HG02763 (cell line): ENCODE results near the gene DNAJC30.

ENCODE experiments used
- ATAC-seq: cut with Tn5 transposase; IDR thresholded peaks from one replicate; pipeline ENCODE4 v1.9.1; 2021; ENCODE audit warnings: mild to moderate bottlenecking, moderate library complexity; ENCODE audit not compliant: unreplicated experiment

DNAJC30 gene

GRCh38 chr7:73650524-73650923, 32.7 kb downstream of the DNAJC30 start:
- ATAC-seq, result no peak

- no peak for ATAC-seq
Measured at GRCh38 chr7:73649576-73649975, 33.7 kb downstream of the DNAJC30 start.

GRCh38 chr7:73648593-73649332, 34.5 kb downstream of the DNAJC30 start:
- ATAC-seq, result no peak

- no peak for ATAC-seq
Measured at GRCh38 chr7:73647725-73648592, 35.3 kb downstream of the DNAJC30 start.

DNA sequence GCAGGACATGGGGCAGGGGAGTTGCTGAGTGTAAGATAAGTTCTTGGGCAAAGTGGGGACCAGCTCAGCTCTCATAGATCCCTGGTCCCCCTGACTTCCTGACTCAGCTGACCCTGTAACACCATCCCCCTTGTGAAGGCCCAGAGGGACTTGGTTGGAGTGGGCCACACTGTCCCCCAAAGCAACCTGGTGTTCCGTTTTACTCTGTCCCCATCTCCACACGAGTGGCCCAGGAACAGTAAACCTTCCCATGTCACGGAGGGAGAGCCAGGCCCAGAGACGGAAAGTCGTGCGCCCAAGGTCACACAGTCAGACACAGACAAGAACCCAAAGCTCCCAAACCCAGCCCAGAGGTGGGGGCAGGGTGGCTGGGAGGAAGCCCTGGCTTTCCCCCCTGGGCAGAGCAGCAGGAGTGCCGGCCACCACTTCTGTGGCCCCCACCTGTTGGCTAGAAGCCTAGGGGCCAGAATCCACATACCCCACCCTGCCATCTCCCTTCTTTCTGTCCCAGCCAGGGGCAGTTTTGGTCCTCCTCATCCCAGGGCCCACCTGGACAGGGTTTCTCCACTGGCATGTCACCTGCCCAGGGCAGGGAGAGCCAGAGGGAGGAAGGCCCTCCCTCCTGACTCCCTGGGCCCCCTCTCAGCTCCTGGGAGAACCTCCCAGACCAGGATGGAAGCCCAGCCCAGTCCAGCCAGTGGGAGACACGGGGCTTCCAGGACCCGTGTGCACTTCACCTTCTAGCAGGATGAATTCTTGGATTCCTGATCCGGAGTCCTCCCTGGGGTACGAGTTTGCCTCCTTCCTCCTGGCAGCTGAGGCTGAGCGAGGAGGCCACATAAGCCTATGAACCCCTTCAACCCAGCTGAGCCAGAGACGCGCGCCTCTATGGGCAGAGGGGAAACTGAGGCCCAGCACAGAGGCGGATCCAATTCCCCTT, 36.2 kb downstream of the DNAJC30 start:
- no peak for ATAC-seq

DNA sequence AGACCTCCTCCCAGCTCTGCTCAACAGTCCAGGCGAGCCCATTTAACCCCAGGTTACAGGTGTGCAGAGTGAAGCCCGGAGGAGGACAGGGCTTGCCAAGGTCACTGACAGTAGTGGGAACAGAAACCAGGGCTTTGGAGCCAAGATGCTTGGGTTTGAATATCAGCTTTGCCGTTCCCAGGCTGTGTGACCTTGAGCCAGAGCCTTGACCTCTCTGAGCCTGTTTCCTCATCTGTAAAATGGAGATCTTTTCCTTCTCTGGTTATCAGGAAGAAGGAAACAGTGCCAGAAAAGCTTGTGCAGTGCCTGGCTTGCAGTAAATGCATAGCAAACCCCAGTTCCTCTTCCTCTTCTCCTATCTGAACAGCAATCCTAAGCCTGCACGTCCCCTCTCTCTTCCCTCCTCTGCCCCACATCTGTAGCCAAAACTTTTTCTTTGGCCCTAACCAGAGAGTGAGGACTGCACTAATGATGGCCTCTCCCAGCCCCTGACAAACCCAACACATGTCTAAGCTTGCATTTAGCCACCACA, 37.5 kb downstream of the DNAJC30 start:
- ATAC-seq, result no peak

DNA sequence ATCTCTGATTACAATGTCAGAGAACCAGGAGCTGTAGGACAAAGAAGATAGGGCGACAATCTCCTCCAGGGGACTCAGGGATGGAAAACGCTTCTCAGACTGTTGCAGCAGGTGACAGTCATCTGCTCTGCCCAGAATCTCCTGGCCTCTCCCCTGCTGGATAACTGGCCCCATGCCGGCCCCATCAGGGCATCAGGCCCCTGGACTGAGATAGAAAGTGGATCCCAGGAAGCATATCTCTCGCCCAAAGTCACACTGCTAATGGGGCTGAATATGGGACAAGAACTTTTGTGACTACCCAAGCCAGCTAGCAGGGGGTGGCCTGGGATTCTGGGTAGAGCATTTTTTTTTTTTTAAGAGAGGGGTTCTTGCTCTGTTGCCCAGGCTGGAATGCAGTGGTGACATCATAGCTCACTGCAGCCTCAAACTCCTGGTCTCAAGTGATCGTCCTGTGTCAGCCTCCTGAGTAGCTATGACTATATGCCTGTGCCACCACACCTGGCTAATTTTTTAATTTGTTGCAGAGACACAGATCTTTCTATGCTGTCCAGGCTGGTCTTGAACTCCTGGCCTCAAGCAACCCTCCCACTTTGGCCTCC, 38.5 kb downstream of the DNAJC30 start:
- ATAC-seq, result no peak

GRCh38 chr7:73642834-73643233, 40.4 kb downstream of the DNAJC30 start:
- ATAC-seq, result no peak

DNA sequence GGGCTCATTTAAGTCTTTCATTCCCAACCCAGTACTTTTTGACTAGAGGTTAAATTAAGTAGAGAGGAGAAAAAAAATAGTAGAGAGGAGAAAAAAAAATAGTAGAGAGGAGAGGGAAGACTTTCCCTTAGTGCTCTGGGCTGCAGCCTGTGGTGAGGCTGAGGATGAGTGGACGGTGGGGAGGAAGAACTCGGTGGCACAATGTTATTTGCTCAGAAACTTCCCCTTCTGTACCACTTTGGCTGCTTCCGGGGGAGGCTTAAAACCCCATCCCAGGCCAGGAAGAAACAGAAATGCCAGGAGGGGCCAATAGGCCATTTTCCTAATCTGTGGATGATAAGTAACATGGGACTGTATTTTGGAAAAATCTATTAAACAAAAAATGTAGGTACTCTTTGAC, 44.3 kb downstream of the DNAJC30 start:
- no peak for ATAC-seq

- ATAC-seq, result no peak
Measured at GRCh38 chr7:73635428-73636200, 47.6 kb downstream of the DNAJC30 start.

DNA sequence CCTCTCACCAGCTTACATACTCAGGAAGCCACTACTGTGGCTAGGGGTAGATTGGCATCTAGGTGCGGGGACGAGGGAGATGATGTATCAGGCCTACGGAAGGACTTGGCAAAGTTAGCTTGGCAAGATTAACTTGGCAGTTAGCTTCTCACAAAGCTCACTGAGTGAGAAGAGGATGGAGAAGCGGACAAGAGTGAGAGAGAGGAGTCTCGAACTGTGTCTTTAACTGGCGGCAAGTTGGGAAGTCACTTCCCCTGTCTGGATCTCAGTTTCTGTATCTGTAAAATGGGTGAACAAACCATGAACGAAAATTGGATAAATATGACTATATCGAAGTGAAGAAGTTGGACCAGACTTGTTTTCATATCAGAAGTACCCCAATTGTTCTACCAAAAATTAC, 49.4 kb downstream of the DNAJC30 start:
- no peak for ATAC-seq

GRCh38 chr7:73633323-73633722, 49.9 kb downstream of the DNAJC30 start:
- no peak for ATAC-seq

DNA sequence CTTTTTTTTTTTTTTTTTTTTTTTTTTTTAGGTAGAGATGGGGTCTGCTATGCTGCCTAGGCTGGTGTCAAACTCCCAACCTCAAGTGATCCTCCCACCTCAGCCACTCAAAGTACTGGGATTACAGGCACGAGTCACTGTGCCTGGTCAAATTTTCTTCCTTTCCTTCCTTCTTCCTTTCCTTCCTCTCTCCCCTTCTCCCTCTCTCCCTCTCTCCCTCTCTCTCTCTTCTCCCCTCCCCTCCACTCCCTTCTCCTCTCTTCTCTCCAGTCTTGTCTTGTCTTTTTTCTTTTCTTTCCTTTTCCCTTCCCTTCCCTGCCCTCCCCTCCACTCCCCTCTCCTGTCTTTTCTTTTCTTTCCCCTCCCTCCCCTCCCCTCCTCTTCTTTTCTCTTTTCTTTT, 51.7 kb downstream of the DNAJC30 start:
- no peak for ATAC-seq
